Measurements from ENCODE around the gene MOCOS. TPM values are rescaled to one million over a fixed set of nuclear protein-coding genes. Genes with fewer than 3 reads are reported as not detected.

MOCOS gene
- total and polyA plus RNA-seq, 2 donors (not counting 1 experiment from before 2014, with no cell fraction given) = 0.01 to 0.05 TPM

DNA sequence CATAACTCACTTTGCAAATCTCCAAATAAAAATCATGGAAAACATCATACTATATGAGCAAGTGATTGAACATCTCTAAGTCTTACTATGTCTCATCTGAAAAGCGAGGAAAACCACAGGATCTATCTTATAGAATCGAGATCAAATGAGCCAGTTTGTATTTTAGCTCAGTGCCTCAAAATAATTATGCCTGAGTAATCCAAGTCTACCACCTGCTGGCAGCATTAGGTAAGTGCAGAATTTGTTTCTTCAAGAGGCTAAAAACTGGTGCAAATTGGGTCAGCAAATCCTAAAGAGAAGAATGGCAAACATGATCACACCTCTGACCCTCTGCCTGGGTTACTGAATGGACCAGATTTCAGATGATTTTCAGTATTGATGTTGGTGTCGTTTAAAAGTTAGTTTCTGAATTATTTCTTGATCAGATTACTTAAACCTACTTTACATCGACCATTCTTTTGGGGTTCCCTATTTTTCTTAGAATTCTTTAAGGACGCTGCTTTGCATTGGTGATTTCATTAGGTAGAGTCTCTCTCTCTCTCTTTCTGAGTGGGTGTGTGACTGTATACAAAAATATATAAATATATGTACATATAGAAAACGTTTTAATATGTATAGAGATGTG, 97.5 kb downstream of the MOCOS start:
- no peaks in the 10 kb centered on the region for H3K36me3 ChIP-seq (replicated peaks in 1 of 2; ENCODE audit: control extremely low read depth in 1 of 2, control insufficient read depth in 1 of 2, extremely low read depth in 1 of 2, insufficient read depth in 2 of 2, low read length in 1 of 2)
- no peak overlapping the region for H2AFZ ChIP-seq (ENCODE audit: insufficient read depth, low read depth, low read length, poor library complexity, severe bottlenecking)
- H3K9ac ChIP-seq (ENCODE audit: low read length) = no peak overlapping the region
- Mint-ChIP-seq H3K4me1 (peaks cover 2% of the 10 kb centered on the region), H3K4me3 (no peak overlapping the region), H3K9me3 (ENCODE audit: insufficient read depth) (peaks cover 4% of the 10 kb centered on the region), H3K27ac (no peak overlapping the region), H3K27me3 (peaks cover 48% of the 10 kb centered on the region)
- ChIA-PET CTCF (interaction anchor here (0.6 to 12.9 kb wide), 45 partner anchors 8 to 1279 kb away, joined by 3 to 213 read pairs (median 4); no protein-coding TSS in a partner anchor), POLR2A (no interaction called here)
- no peaks in the 10 kb centered on the region for H3K4me1 ChIP-seq (ENCODE audit: control insufficient read depth in 2 of 2, insufficient read depth in 2 of 2, low read length in 2 of 2)
- ATAC-seq (ENCODE audit: low read depth) = peak; percentile 70
- no peak overlapping the region for H3K4me2 ChIP-seq (replicated peaks; ENCODE audit: low read depth, low read length, poor library complexity, severe bottlenecking)
- peaks cover 0 to 2% (median 0%) of the 10 kb centered on the region in 3 donors for H3K9me3 ChIP-seq (ENCODE audit: control extremely low read depth in 1 of 3, control insufficient read depth in 2 of 3, insufficient read depth in 1 of 3, low read length in 2 of 3)
- TF ChIP-seq, protein P1, sequence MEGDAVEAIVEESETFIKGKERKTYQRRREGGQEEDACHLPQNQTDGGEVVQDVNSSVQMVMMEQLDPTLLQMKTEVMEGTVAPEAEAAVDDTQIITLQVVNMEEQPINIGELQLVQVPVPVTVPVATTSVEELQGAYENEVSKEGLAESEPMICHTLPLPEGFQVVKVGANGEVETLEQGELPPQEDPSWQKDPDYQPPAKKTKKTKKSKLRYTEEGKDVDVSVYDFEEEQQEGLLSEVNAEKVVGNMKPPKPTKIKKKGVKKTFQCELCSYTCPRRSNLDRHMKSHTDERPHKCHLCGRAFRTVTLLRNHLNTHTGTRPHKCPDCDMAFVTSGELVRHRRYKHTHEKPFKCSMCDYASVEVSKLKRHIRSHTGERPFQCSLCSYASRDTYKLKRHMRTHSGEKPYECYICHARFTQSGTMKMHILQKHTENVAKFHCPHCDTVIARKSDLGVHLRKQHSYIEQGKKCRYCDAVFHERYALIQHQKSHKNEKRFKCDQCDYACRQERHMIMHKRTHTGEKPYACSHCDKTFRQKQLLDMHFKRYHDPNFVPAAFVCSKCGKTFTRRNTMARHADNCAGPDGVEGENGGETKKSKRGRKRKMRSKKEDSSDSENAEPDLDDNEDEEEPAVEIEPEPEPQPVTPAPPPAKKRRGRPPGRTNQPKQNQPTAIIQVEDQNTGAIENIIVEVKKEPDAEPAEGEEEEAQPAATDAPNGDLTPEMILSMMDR (IDR thresholded peaks at IDR 0.05) = peak; percentile 96
- TF ChIP-seq EZH2 (IDR thresholded peaks at IDR 0.05; ENCODE audit: borderline replicate concordance, insufficient read depth, low read depth, low read length, poor library complexity, severe bottlenecking) = no peak
- H3K4me3 ChIP-seq (ENCODE audit: control extremely low read depth in 1 of 5, extremely low read depth in 1 of 5, insufficient read depth in 1 of 5, low read depth in 2 of 5, low read length in 4 of 5) = no peak overlapping the region
- H3K27ac ChIP-seq (ENCODE audit: low read length in 2 of 2) = no peak overlapping the region
- no peaks in the 10 kb centered on the region for H3K79me2 ChIP-seq (ENCODE audit: control insufficient read depth, insufficient read depth, low read length)
- H3K27me3 ChIP-seq (replicated peaks in 1 of 4; ENCODE audit: control extremely low read depth in 1 of 4, control insufficient read depth in 3 of 4, insufficient read depth in 4 of 4, low read length in 3 of 4) = peaks cover 0 to 13% (median 7%) of the 10 kb centered on the region in 4 experiments
- DNase-seq = peak; percentile 77
- intact Hi-C loops (cut with micrococcal nuclease) = loop anchor here (1.0 to 2.0 kb wide), 4 partner anchors 188 to 695 kb away; no protein-coding TSS in a partner anchor
- WGBS (ENCODE audit: insufficient coverage) = no CpG with 5 or more reads among the region's 6 CpGs
- no peaks in the 10 kb centered on the region for H4K20me1 ChIP-seq (ENCODE audit: control insufficient read depth, insufficient read depth, low read length, poor library complexity, severe bottlenecking)

DNA sequence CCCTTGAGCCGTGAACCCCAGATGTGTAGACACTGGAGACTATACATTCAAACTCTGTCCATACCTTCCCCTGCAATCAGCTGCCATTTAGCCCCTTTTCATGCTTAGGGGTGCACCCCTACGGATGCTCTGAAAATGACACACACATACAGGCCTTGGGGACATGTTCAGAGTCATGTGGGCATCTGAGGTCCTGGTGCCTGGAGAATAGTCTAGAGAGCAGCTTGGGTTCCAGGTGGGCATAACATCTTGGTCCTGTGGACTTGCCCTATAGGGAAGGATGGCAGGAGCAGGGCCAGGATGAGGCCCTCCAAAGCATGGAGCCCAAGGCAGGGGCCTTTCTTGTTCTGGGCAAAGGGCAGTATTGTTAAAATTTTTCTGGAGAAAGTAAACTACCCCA, 100.4 kb downstream of the MOCOS start:
- TF ChIP-seq, protein P1 (IDR thresholded peaks at IDR 0.05) = no peak
- no peak for TF ChIP-seq EZH2 (IDR thresholded peaks at IDR 0.05; ENCODE audit: borderline replicate concordance, insufficient read depth, low read depth, low read length, poor library complexity, severe bottlenecking)
- Histone ChIP-seq H3K27ac (ENCODE audit: low read length in 2 of 2) (no peak overlapping the region), H3K27me3 (replicated peaks in 1 of 4; ENCODE audit: control extremely low read depth in 1 of 4, control insufficient read depth in 3 of 4, insufficient read depth in 4 of 4, low read length in 3 of 4) (peaks cover 0 to 19% (median 6%) of the 10 kb centered on the region in 4 experiments), H3K4me2 (replicated peaks; ENCODE audit: low read depth, low read length, poor library complexity, severe bottlenecking) (no peak overlapping the region), H3K9me3 (ENCODE audit: control extremely low read depth in 1 of 3, control insufficient read depth in 2 of 3, insufficient read depth in 1 of 3, low read length in 2 of 3) (peaks cover 0 to 2% (median 0%) of the 10 kb centered on the region in 3 donors), H2AFZ (ENCODE audit: insufficient read depth, low read depth, low read length, poor library complexity, severe bottlenecking) (no peak overlapping the region), H3K4me3 (ENCODE audit: control extremely low read depth in 1 of 5, extremely low read depth in 1 of 5, insufficient read depth in 1 of 5, low read depth in 2 of 5, low read length in 4 of 5) (no peak overlapping the region), H4K20me1 (ENCODE audit: control insufficient read depth, insufficient read depth, low read length, poor library complexity, severe bottlenecking) (no peaks in the 10 kb centered on the region), H3K9ac (ENCODE audit: low read length) (no peak overlapping the region), H3K79me2 (ENCODE audit: control insufficient read depth, insufficient read depth, low read length) (no peaks in the 10 kb centered on the region), H3K36me3 (replicated peaks in 1 of 2; ENCODE audit: control extremely low read depth in 1 of 2, control insufficient read depth in 1 of 2, extremely low read depth in 1 of 2, insufficient read depth in 2 of 2, low read length in 1 of 2) (no peaks in the 10 kb centered on the region), H3K4me1 (ENCODE audit: control insufficient read depth in 2 of 2, insufficient read depth in 2 of 2, low read length in 2 of 2) (no peaks in the 10 kb centered on the region)
- POLR2A ChIA-PET = no interaction called here
- Mint-ChIP-seq H3K27me3 (peaks cover 36% of the 10 kb centered on the region), H3K9me3 (ENCODE audit: insufficient read depth) (peaks cover 4% of the 10 kb centered on the region), H3K27ac (no peak overlapping the region), H3K4me1 (peaks cover 2% of the 10 kb centered on the region), H3K4me3 (no peak overlapping the region)
- DNase-seq (no peak), ATAC-seq (ENCODE audit: low read depth) (no peak)
- intact Hi-C loops (cut with micrococcal nuclease) = no loop called here
- WGBS (ENCODE audit: insufficient coverage) = 100% methylated on average over 2 of the region's 2 CpGs
- CTCF ChIA-PET = interaction anchor here (0.6 to 12.9 kb wide), 3 partner anchors 192 to 284 kb away, joined by 3 to 213 read pairs (median 3); no protein-coding TSS in a partner anchor
